H9 (cell line): ENCODE results near the gene TP53BP1. TPM values are rescaled to one million over a fixed set of nuclear protein-coding genes. Genes with fewer than 3 reads are reported as not detected.

Experiments used
- DNase-seq: peaks from one replicate; pipeline ENCODE4 v3.0.0-alpha.2; 2017
- H2AFZ ChIP-seq: one replicate; pipeline ENCODE4 v1.6.1; 2013; ENCODE audit warnings: mild to moderate bottlenecking, low read length, control low read depth, moderate library complexity
- H2AK5ac ChIP-seq: 2 replicates; pipeline ENCODE4 v1.6.1; 2013; ENCODE audit warnings: low read length, control low read depth, mixed read lengths; ENCODE audit not compliant: insufficient read length
- H2BK120ac ChIP-seq: one replicate; pipeline ENCODE4 v1.6.1; 2013; ENCODE audit warnings: low read depth, mild to moderate bottlenecking, low read length, control low read depth, inconsistent platforms; ENCODE audit not compliant: poor library complexity, severe bottlenecking
- H2BK12ac ChIP-seq: 2 replicates; pipeline ENCODE4 v1.6.1; 2013; ENCODE audit warnings: low read length, control low read depth, mixed read lengths, low read depth; ENCODE audit not compliant: insufficient read length
- H2BK15ac ChIP-seq: 2 replicates; pipeline ENCODE4 v1.6.1; 2013; ENCODE audit warnings: low read depth, low read length, control low read depth
- H2BK20ac ChIP-seq: one replicate; pipeline ENCODE4 v1.6.1; 2013; ENCODE audit warnings: low read depth, mild to moderate bottlenecking, low read length, control low read depth, inconsistent platforms; ENCODE audit not compliant: poor library complexity, severe bottlenecking
- H2BK5ac ChIP-seq: 2 replicates; pipeline ENCODE4 v1.6.1; 2013; ENCODE audit warnings: low read length, control low read depth, mixed read lengths; ENCODE audit not compliant: insufficient read length
- H3K14ac ChIP-seq: 2 replicates; pipeline ENCODE4 v1.6.1; 2013; ENCODE audit warnings: low read length, control low read depth; ENCODE audit not compliant: insufficient read depth
- H3K18ac ChIP-seq: 2 replicates; pipeline ENCODE4 v1.6.1; 2013; ENCODE audit warnings: low read depth, mild to moderate bottlenecking, mixed read lengths, low read length, control low read depth; ENCODE audit not compliant: insufficient read length
- H3K23ac ChIP-seq: 2 replicates; pipeline ENCODE4 v1.6.1; 2013; ENCODE audit warnings: low read length, control low read depth, mixed read lengths, low read depth; ENCODE audit not compliant: insufficient read length
- H3K23me2 ChIP-seq: 2 replicates; pipeline ENCODE4 v1.6.1; 2013; ENCODE audit warnings: low read depth, mild to moderate bottlenecking, mixed read lengths, low read length, control low read depth; ENCODE audit not compliant: insufficient read length, poor library complexity, severe bottlenecking
- H3K27ac ChIP-seq: 2 replicates; pipeline ENCODE4 v1.5.1; 2013; ENCODE audit warnings: low read length, control low read depth, mixed read lengths, low read depth; ENCODE audit not compliant: insufficient read length
- H3K27me3 ChIP-seq: 2 replicates; pipeline ENCODE4 v1.6.1; 2013; ENCODE audit warnings: low read length, control low read depth, inconsistent platforms; ENCODE audit not compliant: insufficient read depth
- H3K4ac ChIP-seq: 2 replicates; pipeline ENCODE4 v1.6.1; 2013; ENCODE audit warnings: low read depth, mild to moderate bottlenecking, control low read depth, inconsistent platforms, low read length, moderate library complexity
- H3K4me1 ChIP-seq: 2 replicates; pipeline ENCODE4 v1.6.1; 2013; ENCODE audit warnings: low read length, control low read depth, inconsistent platforms; ENCODE audit not compliant: insufficient read depth
- H3K4me2 ChIP-seq: 2 replicates; pipeline ENCODE4 v1.6.1; 2013; ENCODE audit warnings: low read length, control low read depth, mixed read lengths; ENCODE audit not compliant: insufficient read length, insufficient read depth
- H3K56ac ChIP-seq: 2 replicates; pipeline ENCODE4 v1.6.1; 2013; ENCODE audit warnings: low read depth, mild to moderate bottlenecking, mixed read lengths, low read length, control low read depth; ENCODE audit not compliant: insufficient read length
- H3K79me1 ChIP-seq: 2 replicates; pipeline ENCODE4 v1.6.1; 2013; ENCODE audit warnings: low read depth, mild to moderate bottlenecking, moderate library complexity, low read length, control low read depth, inconsistent platforms; ENCODE audit not compliant: insufficient read depth, poor library complexity, severe bottlenecking
- H3K79me2 ChIP-seq: 2 replicates; pipeline ENCODE4 v1.6.1; 2013; ENCODE audit warnings: low read length, control low read depth, inconsistent platforms; ENCODE audit not compliant: insufficient read depth
- H3K9ac ChIP-seq: 2 replicates; pipeline ENCODE4 v1.6.1; 2013; ENCODE audit warnings: low read length, control low read depth, mixed read lengths; ENCODE audit not compliant: insufficient read length; ENCODE audit errors: extremely low read depth
- H3K9me3 ChIP-seq: one replicate; pipeline ENCODE4 v1.6.1; 2013; ENCODE audit warnings: low read depth, low read length, inconsistent platforms; ENCODE audit not compliant: control insufficient read depth
- H3T11ph ChIP-seq: one replicate; pipeline ENCODE4 v1.6.1; 2013; ENCODE audit warnings: mild to moderate bottlenecking, low read length, control low read depth, inconsistent platforms
- H4K20me1 ChIP-seq: one replicate; pipeline ENCODE4 v1.6.1; 2013; ENCODE audit not compliant: control insufficient read depth, insufficient read length, insufficient read depth
- H4K5ac ChIP-seq: 2 replicates; pipeline ENCODE4 v1.6.1; 2013; ENCODE audit warnings: low read depth, mild to moderate bottlenecking, mixed read lengths, low read length, control low read depth; ENCODE audit not compliant: insufficient read length
- H4K8ac ChIP-seq: replicated peaks from 2 replicates; pipeline ENCODE4 v1.6.1; 2013; ENCODE audit warnings: low read length, control low read depth, mixed read lengths, low read depth; ENCODE audit not compliant: insufficient read length
- H4K91ac ChIP-seq: 2 replicates; pipeline ENCODE4 v1.6.1; 2013; ENCODE audit warnings: low read depth, mild to moderate bottlenecking, moderate library complexity, mixed read lengths, low read length, control low read depth; ENCODE audit not compliant: insufficient read length
- H3K27ac Mint-ChIP-seq, 3 experiments: 2 replicates in 2 of 3; 3 replicates in 1 of 3; pipeline ENCODE4 v1.8.0; 2020 to 2021; ENCODE audit warnings: mixed read lengths in 3 of 3, mild to moderate bottlenecking in 1 of 3, moderate library complexity in 1 of 3
- H3K27me3 Mint-ChIP-seq: 2 replicates; pipeline ENCODE4 v1.8.0; 2021; ENCODE audit warnings: low read depth, mild to moderate bottlenecking, moderate library complexity, mixed read lengths
- H3K36me3 Mint-ChIP-seq, 3 experiments: 2 replicates in 2 of 3; 3 replicates in 1 of 3; pipeline ENCODE4 v1.8.0; 2020 to 2021; ENCODE audit warnings: low read depth in 3 of 3, mixed read lengths in 3 of 3; ENCODE audit not compliant: insufficient read depth in 1 of 3
- H3K4me1 Mint-ChIP-seq, 2 experiments: 2 replicates each; pipeline ENCODE4 v1.8.0; 2020; ENCODE audit warnings: mixed read lengths in 2 of 2
- H3K4me3 Mint-ChIP-seq, 2 experiments: 2 replicates in 1 of 2; 3 replicates in 1 of 2; pipeline ENCODE4 v1.8.0; 2020 to 2021; ENCODE audit warnings: mild to moderate bottlenecking in 2 of 2, mixed read lengths in 2 of 2, moderate library complexity in 1 of 2
- H3K9me3 Mint-ChIP-seq, 2 experiments: 2 replicates in 1 of 2; 3 replicates in 1 of 2; pipeline ENCODE4 v1.8.0; 2020; ENCODE audit warnings: mild to moderate bottlenecking in 2 of 2, mixed read lengths in 2 of 2, moderate library complexity in 1 of 2
- WGBS: extraction: QIAGEN DNeasy Blood & Tissue Kit; methylation state at CpG from one replicate; pipeline ENCODE4 v1.1.7; 2013; ENCODE audit warnings: missing lambda C conversion rate, low lambda C conversion rate, mixed read lengths; ENCODE audit not compliant: insufficient read length; ENCODE audit errors: extremely low coverage; 5-methylcytosine and 5-hydroxymethylcytosine counted together
- total RNA-seq: library from RNA; stranded (reverse); gene quantifications from 2 replicates; pipeline ENCODE4 v1.2.1, GENCODE V29; 2021
- TF ChIP-seq, protein P1 (sequence below): fragments of 200-600 bp; sonication (generic); conservative IDR thresholded peaks from 3 replicates; pipeline ENCODE4 v1.8.0; 2021; ENCODE audit warnings: antibody characterized with exemption, mild to moderate bottlenecking

Gene TP53BP1
- total RNA-seq, 1 experiment from 2014 or later = 81.5 TPM

GRCh38 chr15:43488790-43489189 is 4.2 kb downstream of the TP53BP1 start:
- Histone ChIP-seq H3K18ac (no peak overlapping the region), H3K4me2 (no peak overlapping the region), H3K27me3 (no peaks in the 10 kb centered on the region), H3K56ac (no peak overlapping the region), H2AK5ac (no peak overlapping the region), H4K20me1 (no peaks in the 10 kb centered on the region), H3T11ph (no peak overlapping the region), H2BK20ac (no peak overlapping the region), H3K23ac (no peak overlapping the region), H2BK15ac (no peak overlapping the region), H3K14ac (no peak overlapping the region), H2AFZ (no peak overlapping the region), H3K9ac (no peak overlapping the region), H4K91ac (no peak overlapping the region), H4K8ac (no peak overlapping the region), H3K79me1 (no peaks in the 10 kb centered on the region), H2BK5ac (no peak overlapping the region), H3K27ac (no peak overlapping the region), H3K4ac (no peak overlapping the region), H3K4me1 (peaks cover 5% of the 10 kb centered on the region; the same call in 1 of the 2 replicates), H2BK120ac (no peak overlapping the region), H3K23me2 (peaks cover 5% of the 10 kb centered on the region), H4K5ac (no peak overlapping the region), H3K9me3 (no peaks in the 10 kb centered on the region), H2BK12ac (no peak overlapping the region), H3K79me2 (no peaks in the 10 kb centered on the region; the same call in 1 of the 2 replicates)
- Mint-ChIP-seq H3K4me3 (no peak overlapping the region), H3K27me3 (no peaks in the 10 kb centered on the region), H3K36me3 (peaks cover 45 to 77% (median 63%) of the 10 kb centered on the region in 3 experiments), H3K27ac (no peak overlapping the region), H3K9me3 (no peaks in the 10 kb centered on the region), H3K4me1 (peaks cover 22 to 23% of the 10 kb centered on the region in 2 experiments)
- DNase-seq = no peak
- TF ChIP-seq, protein P1, sequence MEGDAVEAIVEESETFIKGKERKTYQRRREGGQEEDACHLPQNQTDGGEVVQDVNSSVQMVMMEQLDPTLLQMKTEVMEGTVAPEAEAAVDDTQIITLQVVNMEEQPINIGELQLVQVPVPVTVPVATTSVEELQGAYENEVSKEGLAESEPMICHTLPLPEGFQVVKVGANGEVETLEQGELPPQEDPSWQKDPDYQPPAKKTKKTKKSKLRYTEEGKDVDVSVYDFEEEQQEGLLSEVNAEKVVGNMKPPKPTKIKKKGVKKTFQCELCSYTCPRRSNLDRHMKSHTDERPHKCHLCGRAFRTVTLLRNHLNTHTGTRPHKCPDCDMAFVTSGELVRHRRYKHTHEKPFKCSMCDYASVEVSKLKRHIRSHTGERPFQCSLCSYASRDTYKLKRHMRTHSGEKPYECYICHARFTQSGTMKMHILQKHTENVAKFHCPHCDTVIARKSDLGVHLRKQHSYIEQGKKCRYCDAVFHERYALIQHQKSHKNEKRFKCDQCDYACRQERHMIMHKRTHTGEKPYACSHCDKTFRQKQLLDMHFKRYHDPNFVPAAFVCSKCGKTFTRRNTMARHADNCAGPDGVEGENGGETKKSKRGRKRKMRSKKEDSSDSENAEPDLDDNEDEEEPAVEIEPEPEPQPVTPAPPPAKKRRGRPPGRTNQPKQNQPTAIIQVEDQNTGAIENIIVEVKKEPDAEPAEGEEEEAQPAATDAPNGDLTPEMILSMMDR = no peak
- WGBS = no CpG with 5 or more reads among the region's 3 CpGs
